Measurements from ENCODE around the gene INTS7.
"Not testable (repeated sequence)": the region's sequence is repeated elsewhere in the genome, so short reads cannot be mapped to it uniquely, and the experiment has no call there.

The INTS7 gene

GRCh38 chr1:211973541-211973940 is 61.8 kb downstream of the INTS7 start:
- no peak for DNase-seq

- no peak for DNase-seq
Measured at GRCh38 chr1:211968200-211968834, 67.0 kb downstream of the INTS7 start.

- no peak for DNase-seq
Measured at GRCh38 chr1:211967704-211968103, 67.7 kb downstream of the INTS7 start.

GRCh38 chr1:211965108-211965805 is 70.1 kb downstream of the INTS7 start:
- no peak for DNase-seq

- no peak for DNase-seq
Measured at GRCh38 chr1:211959680-211960079, 75.7 kb downstream of the INTS7 start.

- DNase-seq: no peak
Measured at GRCh38 chr1:211959221-211959620, 76.1 kb downstream of the INTS7 start.

GRCh38 chr1:211954028-211954427 is 81.3 kb downstream of the INTS7 start:
- not testable (repeated sequence) for DNase-seq

GRCh38 chr1:211953543-211953942 is 81.8 kb downstream of the INTS7 start:
- DNase-seq: not testable (repeated sequence)

GRCh38 chr1:211952299-211952698 is 83.1 kb downstream of the INTS7 start:
- DNase-seq: no peak

GRCh38 chr1:211951856-211952255 is 83.5 kb downstream of the INTS7 start:
- no peak for DNase-seq

GRCh38 chr1:211948377-211948776 is 87.0 kb downstream of the INTS7 start:
- DNase-seq: no peak

GRCh38 chr1:211947396-211948295 is 87.7 kb downstream of the INTS7 start:
- DNase-seq: no peak

GRCh38 chr1:211944733-211945500 is 90.4 kb downstream of the INTS7 start:
- DNase-seq: peak in 2 of 14 donors; percentile 9 to 15

GRCh38 chr1:211942583-211942982 is 92.8 kb downstream of the INTS7 start:
- no peak for DNase-seq

- DNase-seq: no peak
Measured at GRCh38 chr1:211939876-211940468, 95.4 kb downstream of the INTS7 start.

GRCh38 chr1:211938561-211938997 is 96.8 kb downstream of the INTS7 start:
- no peak for DNase-seq

- DNase-seq: not testable (repeated sequence)
Measured at GRCh38 chr1:211937422-211937821, 97.9 kb downstream of the INTS7 start.

GRCh38 chr1:211935448-211935970 is 99.8 kb downstream of the INTS7 start:
- DNase-seq: peak in 1 of 14 donors; percentile 9

- no peak for DNase-seq
Measured at GRCh38 chr1:211933946-211934714, 101.2 kb downstream of the INTS7 start.

GRCh38 chr1:211932933-211933254 is 102.5 kb downstream of the INTS7 start:
- DNase-seq: no peak

All from C1 segment of cervical spinal cord (tissue), 14 donors.